Stimulated activated effector memory CD8-positive, alpha-beta T cell treated with anti-CD3 and anti-CD28 coated beads, Interleukin-12 subunit alpha, Interleukin-12 subunit beta, amount 100 ng/mL, for 72 hours (primary cell): ENCODE data around the gene CYP2J2.
"Not testable (repeated sequence)": the region's sequence is repeated elsewhere in the genome, so short reads cannot be mapped to it uniquely, and the experiment has no call there.

Experiments used
- ATAC-seq: fragments of 150-1000 bp; cut with Tn5 transposase; 2 replicates; pipeline ENCODE4 v1.10.0; 2021
- DNase-seq, 2 donors: peaks; one replicate each; pipeline ENCODE4 v3.0.0; 2021 to 2022; ENCODE audit warnings: low spot score in 2 of 2
- H3K27ac Mint-ChIP-seq: one replicate; pipeline ENCODE4 v1.8.0; 2022; ENCODE audit warnings: mild to moderate bottlenecking, mixed read lengths
- H3K36me3 Mint-ChIP-seq: one replicate; pipeline ENCODE4 v1.8.0; 2022; ENCODE audit warnings: mild to moderate bottlenecking, mixed read lengths
- H3K4me1 Mint-ChIP-seq: one replicate; pipeline ENCODE4 v1.8.0; 2022; ENCODE audit warnings: mixed read lengths
- H3K4me3 Mint-ChIP-seq: one replicate; pipeline ENCODE4 v1.8.0; 2022; ENCODE audit warnings: mild to moderate bottlenecking, mixed read lengths
- H3K9me3 Mint-ChIP-seq: one replicate; pipeline ENCODE4 v1.8.0; 2022; ENCODE audit warnings: mixed read lengths

Gene CYP2J2

DNA sequence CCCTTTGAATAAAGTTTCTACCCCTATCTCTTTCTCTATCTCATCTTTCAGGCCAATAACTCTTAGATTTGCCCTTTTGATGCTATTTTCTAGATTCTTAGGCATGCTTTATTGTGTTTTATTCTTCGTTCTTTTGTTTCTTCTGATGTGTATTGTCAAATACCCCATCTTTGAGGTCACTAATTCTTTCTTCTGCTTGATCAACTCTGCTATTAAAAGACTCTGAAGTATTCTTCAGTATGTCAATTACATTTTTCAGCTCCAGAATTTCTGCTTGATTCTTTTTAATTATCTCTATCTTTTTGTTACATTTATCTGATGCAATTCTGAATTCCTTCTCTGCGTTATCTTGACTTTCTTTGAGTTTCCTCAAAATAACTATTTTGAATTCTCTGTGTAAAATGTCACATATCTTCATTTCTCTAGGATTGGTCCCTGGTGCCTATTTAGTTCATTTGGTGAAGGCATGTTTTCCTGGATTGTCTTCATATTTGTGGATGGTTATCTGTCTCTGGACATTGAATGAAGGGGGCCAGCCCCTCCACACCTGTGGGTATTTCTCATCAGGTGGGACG is 11.2 kb upstream of the CYP2J2 start:
- Mint-ChIP-seq H3K4me1 (no peaks in the 10 kb centered on the region), H3K27ac (no peak overlapping the region)
- no peak for ATAC-seq

DNA sequence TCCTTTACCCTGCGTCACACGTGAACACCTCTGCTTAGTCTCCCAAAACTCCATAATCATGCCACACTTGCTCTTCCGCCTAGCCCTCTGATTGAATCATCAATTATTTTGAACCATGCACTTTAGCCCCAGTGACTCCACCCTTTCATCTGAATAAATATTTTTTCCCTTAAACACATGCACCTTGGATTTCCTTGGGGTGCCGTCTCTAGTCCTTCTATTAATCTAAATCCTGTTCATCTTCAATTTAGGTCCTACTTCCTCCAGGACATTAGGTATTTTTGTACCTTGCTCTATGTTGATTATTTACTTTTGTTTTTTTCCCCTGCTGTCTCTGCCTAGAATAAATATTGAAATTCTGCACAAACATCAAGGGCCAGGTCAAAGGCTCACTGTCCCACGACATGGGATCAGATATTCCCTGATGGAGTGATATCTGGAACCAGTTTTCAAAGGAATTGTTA is 9.8 kb upstream of the CYP2J2 start:
- Mint-ChIP-seq H3K36me3 (no peaks in the 10 kb centered on the region), H3K4me1 (no peaks in the 10 kb centered on the region), H3K4me3 (no peak overlapping the region), H3K9me3 (peaks cover 7% of the 10 kb centered on the region), H3K27ac (no peak overlapping the region)
- ATAC-seq (no peak), DNase-seq (no peak)

More for the DNA sequence above, 11.2 kb upstream of the CYP2J2 start:
- Mint-ChIP-seq H3K9me3 (peaks cover 7% of the 10 kb centered on the region), H3K4me3 (no peak overlapping the region), H3K36me3 (no peaks in the 10 kb centered on the region)
- no peak for DNase-seq

DNA sequence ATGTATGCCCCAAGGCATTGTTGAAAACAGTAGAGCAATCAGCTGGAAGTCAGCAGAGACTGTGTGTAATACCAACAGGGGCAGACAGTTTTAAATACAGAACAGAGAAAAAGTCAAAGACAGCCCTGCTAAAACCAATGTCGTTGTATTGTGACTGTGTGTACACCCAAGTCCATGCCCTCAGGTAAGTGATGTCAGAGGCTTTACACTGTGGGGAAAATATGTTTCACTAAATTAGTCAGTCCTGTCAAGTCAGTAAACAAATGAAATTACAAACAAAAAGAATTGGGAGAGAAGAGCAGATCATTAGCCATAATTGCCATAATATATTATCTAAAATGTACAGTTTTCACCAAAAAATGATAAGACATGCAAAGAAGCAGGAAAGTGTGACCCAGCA is 2.4 kb upstream of the CYP2J2 start:
- no peak for ATAC-seq
- peaks cover 6% of the 10 kb centered on the region for H3K4me1 Mint-ChIP-seq
- no peak for DNase-seq
- H3K36me3 Mint-ChIP-seq = no peaks in the 10 kb centered on the region
- peaks cover 9% of the 10 kb centered on the region for H3K9me3 Mint-ChIP-seq
- H3K4me3 Mint-ChIP-seq = no peak overlapping the region
- H3K27ac Mint-ChIP-seq = no peak overlapping the region

DNA sequence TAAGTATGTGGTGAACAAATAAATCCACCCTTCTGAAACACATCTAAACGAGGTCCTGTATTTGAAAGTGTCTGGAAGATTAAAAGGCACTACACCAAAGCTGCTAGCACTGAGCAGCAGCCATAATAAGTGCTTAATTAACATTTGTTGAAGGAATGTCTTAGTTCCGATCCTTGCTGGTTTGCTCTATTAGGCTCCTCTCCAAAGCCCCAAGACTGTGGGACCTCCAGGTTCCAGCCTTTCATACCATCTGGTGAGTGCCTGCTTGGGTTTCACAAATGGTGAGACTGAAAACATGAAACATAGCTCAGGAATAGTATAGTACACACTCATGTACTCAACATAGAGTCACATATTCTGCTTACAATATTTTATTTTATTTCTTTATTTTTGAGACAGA is 640 bp upstream of the CYP2J2 start:
- H3K27ac Mint-ChIP-seq = no peak overlapping the region
- H3K4me1 Mint-ChIP-seq = peaks cover 6% of the 10 kb centered on the region
- ATAC-seq = no peak

DNA sequence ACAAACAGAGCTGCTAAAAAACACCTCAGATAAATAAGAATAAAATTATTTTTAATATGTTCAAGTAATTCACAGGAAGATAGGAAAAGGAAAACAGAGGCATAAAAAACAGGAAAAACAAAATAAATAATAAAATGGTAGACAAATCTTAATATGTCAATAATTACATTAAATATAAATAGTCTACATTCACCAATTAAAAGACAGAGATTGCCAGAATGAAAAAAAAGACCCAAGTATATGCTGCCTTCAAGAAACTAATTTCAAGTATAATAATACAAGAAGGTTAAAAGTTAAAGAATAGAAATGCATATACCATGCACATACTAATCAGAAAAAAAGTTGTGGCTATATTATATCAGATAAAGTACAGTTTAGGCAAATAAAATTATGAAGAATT is 1.9 kb downstream of the CYP2J2 start:
- no peak overlapping the region for H3K4me3 Mint-ChIP-seq
- H3K27ac Mint-ChIP-seq = no peak overlapping the region
- no peak for DNase-seq
- peaks cover 6% of the 10 kb centered on the region for H3K4me1 Mint-ChIP-seq
- H3K36me3 Mint-ChIP-seq = no peaks in the 10 kb centered on the region
- H3K9me3 Mint-ChIP-seq = peaks cover 15% of the 10 kb centered on the region
- ATAC-seq = no peak

More for the DNA sequence above, 640 bp upstream of the CYP2J2 start:
- Mint-ChIP-seq H3K4me3 (peak overlapping the region; percentile 60), H3K9me3 (peaks cover 15% of the 10 kb centered on the region), H3K36me3 (no peaks in the 10 kb centered on the region)
- no peak for DNase-seq

DNA sequence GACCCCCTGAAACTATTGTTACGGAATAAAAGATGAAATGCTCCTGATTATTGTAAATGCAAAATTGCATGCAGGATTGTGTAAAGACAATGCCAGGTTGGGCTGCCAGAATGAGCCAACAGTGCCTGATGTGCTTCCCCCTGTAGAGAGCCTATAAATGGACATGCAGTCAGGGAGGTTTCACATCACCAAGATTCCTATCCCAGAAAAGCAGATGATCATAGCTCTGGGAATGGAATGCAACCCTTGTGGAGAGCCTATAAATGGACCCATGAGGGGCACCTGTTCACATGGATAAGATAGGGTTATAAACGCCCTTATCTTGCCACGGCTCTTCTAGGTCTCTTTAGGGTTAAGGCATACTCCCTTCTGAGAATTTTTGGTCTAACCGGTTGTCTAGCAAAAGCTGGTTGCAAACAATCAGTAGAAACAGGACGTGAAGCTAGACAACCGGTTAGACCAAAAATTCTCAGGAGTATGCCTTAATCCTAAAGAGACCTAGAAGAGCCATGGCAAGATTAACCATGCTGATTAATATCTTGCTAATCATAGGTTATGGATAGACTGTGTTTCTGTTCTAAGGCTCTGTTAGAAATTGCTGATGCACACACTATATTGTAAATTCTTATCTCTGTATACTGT is 5.2 kb downstream of the CYP2J2 start:
- H3K4me3 Mint-ChIP-seq, DNase-seq, ATAC-seq, H3K36me3 Mint-ChIP-seq, H3K27ac Mint-ChIP-seq, H3K4me1 Mint-ChIP-seq: not testable (repeated sequence)
- peaks cover 15% of the 10 kb centered on the region for H3K9me3 Mint-ChIP-seq

DNA sequence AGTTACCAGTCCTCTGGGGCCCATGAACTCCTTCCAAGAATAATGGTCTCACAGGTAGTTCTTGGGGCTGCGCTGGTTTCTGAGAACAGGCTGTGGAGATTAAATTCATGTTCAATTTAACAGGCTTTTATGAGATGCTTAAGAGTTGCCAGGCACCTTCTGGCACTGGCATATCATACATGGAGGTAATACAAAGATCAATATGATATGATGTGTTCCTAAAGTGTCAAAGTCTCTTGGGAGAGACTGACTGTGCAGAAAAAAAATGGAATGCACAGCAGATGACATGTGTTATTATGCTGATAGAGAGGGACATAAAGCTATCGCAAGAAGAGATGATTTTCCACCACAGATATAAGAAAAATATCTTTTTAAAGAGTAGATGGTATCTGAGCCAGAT is 6.8 kb downstream of the CYP2J2 start:
- ATAC-seq (no peak), DNase-seq (no peak)
- H3K4me3 Mint-ChIP-seq = no peak overlapping the region
- no peaks in the 10 kb centered on the region for H3K4me1 Mint-ChIP-seq
- H3K36me3 Mint-ChIP-seq = no peaks in the 10 kb centered on the region
- no peak overlapping the region for H3K27ac Mint-ChIP-seq
- H3K9me3 Mint-ChIP-seq = peaks cover 10% of the 10 kb centered on the region

DNA sequence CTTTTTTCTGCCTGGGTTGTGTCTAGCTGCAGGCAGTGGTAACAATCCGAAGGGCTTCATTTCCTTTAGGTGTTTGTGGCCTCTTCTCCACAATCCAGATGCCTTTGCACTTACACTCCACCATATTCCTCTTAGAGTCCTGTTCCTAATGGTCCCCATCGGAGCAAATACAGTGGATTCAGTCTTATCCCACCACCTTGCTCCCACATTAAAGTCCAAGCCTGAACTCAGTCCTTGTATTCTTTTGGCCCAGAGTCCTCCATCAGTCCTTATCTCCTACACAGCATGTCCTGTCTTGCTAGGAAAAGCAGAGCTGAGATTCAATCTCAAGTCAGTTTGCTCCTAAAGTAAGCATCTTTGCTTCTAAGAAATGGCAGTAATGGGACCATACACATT is 8.8 kb downstream of the CYP2J2 start:
- no peaks in the 10 kb centered on the region for H3K4me1 Mint-ChIP-seq
- no peaks in the 10 kb centered on the region for H3K36me3 Mint-ChIP-seq

DNA sequence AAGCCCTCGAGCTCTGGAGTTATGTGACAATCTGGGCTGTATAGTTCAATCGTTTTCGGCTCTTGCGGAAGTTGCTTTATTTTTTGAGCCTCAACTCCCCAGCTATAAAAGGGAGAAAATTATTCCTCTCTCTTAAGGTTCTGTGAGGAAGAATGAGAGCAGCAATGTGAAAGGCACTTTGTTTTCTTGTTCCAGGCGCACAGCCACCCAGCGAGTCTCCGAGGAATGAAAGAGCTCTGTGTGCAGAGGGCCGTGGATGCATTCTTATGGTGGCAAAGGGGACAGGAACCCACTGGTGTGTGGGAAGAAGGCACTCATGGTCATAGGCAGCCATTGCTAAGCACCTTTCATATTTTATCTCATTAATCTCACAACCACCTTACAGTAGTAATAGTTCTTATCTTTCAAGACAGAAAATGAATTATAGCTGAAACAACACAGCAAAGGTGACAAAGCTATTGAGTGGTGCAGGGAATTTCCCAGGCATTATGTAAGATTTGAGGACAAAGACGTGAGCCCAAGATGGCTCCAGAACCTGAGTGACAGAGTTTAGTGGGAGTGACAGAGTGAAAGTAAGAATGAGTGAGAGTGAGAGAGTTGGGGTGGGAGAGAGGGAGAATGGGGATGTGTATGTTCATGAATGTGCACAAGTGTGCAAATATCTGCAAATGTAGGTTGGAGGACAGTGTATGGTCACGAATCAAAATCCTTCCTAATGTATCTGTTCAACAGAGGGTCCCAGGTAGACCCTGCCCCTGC is 9.4 kb downstream of the CYP2J2 start:
- Mint-ChIP-seq H3K36me3 (no peaks in the 10 kb centered on the region), H3K9me3 (no peaks in the 10 kb centered on the region), H3K4me1 (no peaks in the 10 kb centered on the region), H3K4me3 (no peak overlapping the region), H3K27ac (no peak overlapping the region)
- DNase-seq = no peak
- no peak for ATAC-seq

More for the DNA sequence above, 8.8 kb downstream of the CYP2J2 start:
- Mint-ChIP-seq H3K27ac (no peak overlapping the region), H3K9me3 (no peaks in the 10 kb centered on the region), H3K4me3 (no peak overlapping the region)
- no peak for ATAC-seq
- DNase-seq = no peak

DNA sequence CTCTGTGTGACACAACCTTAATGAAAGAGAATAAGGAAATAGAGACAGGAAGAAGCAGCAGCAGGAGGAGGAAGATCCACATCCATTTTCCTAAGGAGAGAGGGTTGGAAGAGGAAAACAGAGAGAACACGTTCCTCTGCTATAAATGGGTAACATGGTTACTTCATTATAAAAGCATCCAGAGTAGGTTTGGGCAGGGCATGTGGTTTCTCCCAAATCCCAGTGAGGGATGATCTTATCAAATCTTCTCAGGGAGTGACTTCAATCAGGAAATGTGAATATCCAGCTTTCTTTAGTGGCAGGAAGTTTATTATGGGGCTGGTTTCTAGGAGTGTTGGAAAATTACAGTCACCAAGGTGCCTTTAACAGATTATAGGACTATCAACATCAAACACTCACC is 11.1 kb downstream of the CYP2J2 start:
- no peak overlapping the region for H3K27ac Mint-ChIP-seq
- no peaks in the 10 kb centered on the region for H3K36me3 Mint-ChIP-seq
- H3K4me3 Mint-ChIP-seq = no peak overlapping the region
- H3K9me3 Mint-ChIP-seq = no peaks in the 10 kb centered on the region
- no peak for DNase-seq
- no peak for ATAC-seq
- no peaks in the 10 kb centered on the region for H3K4me1 Mint-ChIP-seq

DNA sequence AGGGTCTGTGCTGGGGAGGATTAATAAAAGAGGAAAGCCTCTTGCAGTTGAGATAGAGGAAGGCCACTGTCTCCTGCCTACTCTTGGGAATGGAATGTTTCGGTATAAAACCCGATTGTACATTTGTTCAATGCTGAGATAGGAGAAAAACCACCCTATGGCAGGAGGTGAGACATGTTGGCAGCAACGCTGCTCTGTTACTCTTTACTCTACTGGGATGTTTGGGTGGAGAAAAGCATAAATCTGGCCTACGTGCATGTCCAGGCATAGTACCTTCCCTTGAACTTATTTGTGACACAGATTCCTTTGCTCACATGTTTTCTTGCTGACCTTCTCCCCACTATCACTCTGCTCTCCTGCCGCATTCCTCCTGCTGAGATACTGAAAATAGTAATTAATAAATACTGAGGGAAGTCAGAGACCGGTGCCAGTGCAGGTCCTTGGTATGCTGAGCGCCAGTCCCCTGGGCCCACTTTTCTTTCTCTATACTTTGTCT is 11.7 kb downstream of the CYP2J2 start:
- not testable (repeated sequence) for ATAC-seq, H3K36me3 Mint-ChIP-seq, H3K4me1 Mint-ChIP-seq, H3K4me3 Mint-ChIP-seq, H3K9me3 Mint-ChIP-seq, H3K27ac Mint-ChIP-seq, DNase-seq

DNA sequence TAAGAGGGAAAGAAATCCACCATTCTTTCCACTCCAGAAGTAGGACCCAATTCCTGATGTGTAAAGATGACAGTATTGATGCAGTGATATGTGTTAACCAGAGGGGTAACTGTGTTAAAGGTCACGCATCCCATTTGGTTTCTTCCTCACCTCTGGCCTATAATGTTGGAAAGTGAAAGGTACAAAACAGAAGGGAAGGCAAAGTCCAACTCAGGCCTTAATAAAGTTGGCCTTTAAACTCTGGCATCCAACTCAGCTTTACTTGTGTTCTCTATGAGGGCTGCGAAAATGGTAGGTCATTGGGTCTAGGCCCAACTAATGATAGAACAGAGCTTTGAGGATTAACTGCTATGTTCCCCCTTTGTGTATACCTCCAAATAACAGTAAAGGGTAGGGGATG is 17.9 kb downstream of the CYP2J2 start:
- no peak for ATAC-seq
- no peak overlapping the region for H3K4me3 Mint-ChIP-seq
- H3K4me1 Mint-ChIP-seq = no peaks in the 10 kb centered on the region
- DNase-seq = no peak
- no peaks in the 10 kb centered on the region for H3K36me3 Mint-ChIP-seq
- H3K9me3 Mint-ChIP-seq = no peaks in the 10 kb centered on the region
- no peak overlapping the region for H3K27ac Mint-ChIP-seq

DNA sequence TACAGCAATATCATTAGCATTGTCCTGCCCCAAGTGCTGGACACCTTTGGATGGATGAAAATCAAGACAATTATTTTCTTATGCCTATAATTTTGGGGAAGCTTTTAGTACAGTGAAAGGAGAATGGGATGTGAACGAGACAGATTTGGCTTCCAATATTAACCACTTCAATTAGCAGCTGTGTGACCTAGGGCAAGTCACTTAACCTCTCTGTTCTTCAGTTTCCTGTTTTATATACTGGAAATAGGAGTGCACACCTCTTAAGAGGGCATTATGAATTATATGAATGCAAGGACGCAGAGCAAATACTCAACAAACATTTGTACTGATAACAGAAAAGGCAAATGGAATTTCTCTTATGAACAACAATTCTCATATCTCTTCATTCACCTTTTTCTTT is 18.5 kb downstream of the CYP2J2 start:
- Mint-ChIP-seq H3K36me3 (no peaks in the 10 kb centered on the region), H3K4me1 (no peaks in the 10 kb centered on the region), H3K27ac (no peak overlapping the region), H3K9me3 (no peaks in the 10 kb centered on the region), H3K4me3 (no peak overlapping the region)
- DNase-seq = no peak
- no peak for ATAC-seq

DNA sequence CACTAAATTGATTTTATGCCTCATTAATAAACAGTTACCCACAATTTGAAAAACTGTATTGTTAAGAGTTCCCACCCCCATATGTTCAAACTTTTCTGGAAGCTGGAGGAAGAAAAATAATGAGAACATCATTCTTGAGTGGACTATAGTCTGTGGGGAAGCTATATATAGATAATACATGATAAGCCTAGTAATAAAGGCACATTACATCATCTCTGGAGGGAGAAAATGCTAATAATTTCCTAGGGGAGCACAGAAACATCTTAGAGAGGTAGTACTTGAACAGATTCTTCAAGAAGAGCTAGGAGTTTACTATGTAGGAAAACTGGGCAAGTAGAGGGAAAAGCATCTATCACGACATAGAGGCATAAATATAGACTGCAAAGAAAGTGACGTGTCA is 19.6 kb downstream of the CYP2J2 start:
- Mint-ChIP-seq H3K4me1 (no peaks in the 10 kb centered on the region), H3K27ac (no peak overlapping the region), H3K36me3 (no peaks in the 10 kb centered on the region), H3K4me3 (no peak overlapping the region), H3K9me3 (no peaks in the 10 kb centered on the region)
- no peak for DNase-seq
- no peak for ATAC-seq

DNA sequence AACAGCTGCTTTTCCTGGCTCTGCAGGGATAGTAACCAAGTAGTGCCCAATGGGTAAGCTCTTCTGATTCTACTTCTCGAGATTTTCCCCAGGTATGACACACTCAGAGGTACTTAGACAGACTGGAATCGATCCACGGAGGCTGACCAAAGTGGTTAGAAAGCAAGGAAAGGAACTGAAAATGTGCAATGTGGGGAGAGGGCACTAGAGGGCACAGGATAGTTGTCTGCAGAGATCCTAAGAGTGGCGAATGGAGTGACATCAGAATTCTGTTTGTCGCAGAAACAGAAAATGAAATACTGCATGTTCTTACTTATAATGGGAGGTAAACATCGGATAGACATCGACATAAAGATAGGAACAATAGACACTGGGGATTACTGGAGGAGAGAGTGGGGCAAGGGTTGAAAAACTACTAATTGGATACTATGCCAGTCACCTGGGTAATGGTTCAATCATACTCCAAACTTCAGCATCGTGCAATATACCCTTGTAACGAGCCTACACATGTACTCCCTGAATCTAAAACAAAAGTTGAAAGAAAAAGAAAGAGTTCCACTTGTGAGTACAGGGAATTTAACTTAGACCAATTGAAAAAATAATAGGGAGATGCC is 23.3 kb downstream of the CYP2J2 start:
- Mint-ChIP-seq H3K36me3 (no peaks in the 10 kb centered on the region), H3K27ac (no peak overlapping the region), H3K9me3 (no peaks in the 10 kb centered on the region), H3K4me3 (no peak overlapping the region), H3K4me1 (no peaks in the 10 kb centered on the region)
- DNase-seq = no peak
- ATAC-seq = peak; percentile 34
